GM19351 (cell line): Measurements from ENCODE around the gene GXYLT2.
"Not testable (repeated sequence)": the region's sequence is repeated elsewhere in the genome, so short reads cannot be mapped to it uniquely, and the experiment has no call there.

ENCODE experiments used
- ATAC-seq: cut with Tn5 transposase; IDR thresholded peaks from one replicate; pipeline ENCODE4 v1.9.1; 2021; ENCODE audit warnings: mild to moderate bottlenecking, moderate library complexity; ENCODE audit not compliant: unreplicated experiment

GXYLT2 gene

GRCh38 chr3:72972706-72973030 is 84.8 kb downstream of the GXYLT2 start:
- no peak for ATAC-seq

GRCh38 chr3:72973031-72973723 is 85.3 kb downstream of the GXYLT2 start:
- ATAC-seq, result no peak

- no peak for ATAC-seq
Observed at GRCh38 chr3:72973786-72974185, 85.9 kb downstream of the GXYLT2 start.

- no peak for ATAC-seq
Observed at GRCh38 chr3:72974956-72975355, 87.1 kb downstream of the GXYLT2 start.

DNA sequence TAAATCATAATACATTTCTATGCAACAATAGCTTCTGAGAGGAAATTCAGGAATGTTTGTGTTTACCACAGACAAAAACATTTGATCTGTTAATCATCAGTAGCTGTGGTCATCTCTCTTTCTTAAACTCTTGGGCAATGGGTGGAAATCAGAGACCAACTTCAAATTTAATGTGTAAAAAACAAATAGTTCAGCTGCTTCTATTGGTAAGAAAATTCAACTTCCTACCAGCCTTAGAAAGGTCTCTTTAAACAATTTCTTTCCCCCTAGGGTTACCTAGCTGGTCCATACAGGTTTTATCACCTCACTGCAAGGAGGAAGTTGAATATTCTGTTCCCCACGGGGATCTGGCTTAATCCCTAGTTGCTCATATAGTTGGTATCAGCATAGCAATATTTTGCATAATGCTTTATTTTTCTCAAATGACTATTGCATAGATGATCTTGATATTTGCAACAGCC is 88.5 kb downstream of the GXYLT2 start:
- ATAC-seq, result no peak

GRCh38 chr3:72977060-72977808 is 89.4 kb downstream of the GXYLT2 start:
- ATAC-seq, result peak; percentile 67

- ATAC-seq, result no peak
Observed at GRCh38 chr3:72982609-72983366, 94.9 kb downstream of the GXYLT2 start.

DNA sequence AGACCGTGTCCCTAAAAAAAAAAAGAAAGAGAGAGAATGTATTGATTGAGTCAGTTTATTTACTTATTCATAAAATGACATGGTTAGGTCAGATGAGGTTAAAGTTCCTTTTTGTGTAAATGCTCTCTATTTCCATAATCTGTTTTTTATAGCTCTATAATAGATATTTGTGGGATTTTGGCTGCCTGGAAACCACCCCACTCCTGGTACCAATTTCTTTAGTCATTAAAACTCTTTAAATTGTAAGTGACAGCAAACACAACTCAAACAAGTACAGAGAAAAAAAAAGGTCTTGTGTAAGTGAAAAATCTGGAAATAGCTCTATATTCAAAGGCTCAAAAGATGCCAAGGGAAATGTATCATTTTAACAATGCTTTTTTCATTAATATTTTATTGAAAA is 97.7 kb downstream of the GXYLT2 start:
- ATAC-seq, result no peak

DNA sequence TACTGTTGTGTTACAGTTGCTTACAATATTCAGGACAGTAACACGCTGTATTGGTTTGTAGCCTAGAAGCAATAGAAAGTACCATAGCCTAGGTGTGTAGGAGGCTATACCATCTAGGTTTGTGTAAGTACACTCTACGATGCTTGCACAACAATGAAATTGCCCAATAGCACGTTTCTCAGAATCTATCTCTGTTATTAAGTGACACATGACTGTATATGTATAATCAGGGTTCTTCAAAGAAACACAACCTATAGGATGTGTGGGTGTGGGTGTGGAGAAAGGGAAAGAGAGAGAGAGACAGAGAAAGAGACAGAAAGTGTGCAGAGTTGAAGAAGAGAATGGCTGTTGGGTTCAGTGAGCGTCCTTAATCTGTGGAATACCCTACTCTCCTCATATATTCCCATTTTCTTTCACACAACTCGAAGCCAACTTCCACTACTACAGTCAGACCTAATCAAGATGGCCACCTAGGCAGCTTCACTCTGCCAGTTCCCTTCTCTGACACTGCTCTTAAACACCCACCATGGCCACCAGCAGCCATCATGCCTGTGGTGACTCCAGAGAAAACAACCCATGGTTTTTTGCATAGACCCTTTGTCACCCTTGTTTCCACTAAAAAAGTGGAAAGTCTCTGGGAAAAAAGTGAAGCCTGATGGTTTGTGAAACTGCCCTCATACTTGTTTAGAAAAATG is 103.0 kb downstream of the GXYLT2 start:
- ATAC-seq, result no peak

DNA sequence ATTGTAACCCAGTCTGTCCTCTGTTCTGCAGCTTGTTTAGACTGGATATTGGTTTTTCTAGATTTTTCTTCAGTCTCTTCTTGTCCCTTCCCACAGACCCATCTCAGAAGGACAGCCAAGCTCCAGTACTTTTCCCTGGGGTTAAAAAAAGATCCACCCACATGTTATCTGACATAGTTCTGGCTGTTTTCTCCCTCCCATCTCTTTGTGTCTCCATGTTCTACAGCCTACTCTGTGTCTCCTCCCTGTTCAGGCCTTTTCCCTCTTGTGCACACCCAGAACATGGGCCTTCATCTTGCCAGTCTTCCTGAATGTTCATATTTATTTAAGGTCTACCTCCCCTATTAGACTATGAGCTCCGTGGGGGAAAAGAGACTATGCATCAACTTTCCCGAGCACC is 103.7 kb downstream of the GXYLT2 start:
- ATAC-seq, result no peak

GRCh38 chr3:72993391-72993790 is 105.5 kb downstream of the GXYLT2 start:
- no peak for ATAC-seq

GRCh38 chr3:72995337-72995736 is 107.5 kb downstream of the GXYLT2 start:
- no peak for ATAC-seq

- no peak for ATAC-seq
Observed at GRCh38 chr3:72996121-72996472, 108.3 kb downstream of the GXYLT2 start.

GRCh38 chr3:72996473-72997333 is 108.9 kb downstream of the GXYLT2 start, which contains the start of gene PPP4R2:
Gene PPP4R2 (plus strand): TSS chr3:72996811. CDS start chr3:72997038, 227 bp downstream.
- ATAC-seq, result peak; percentile 81

GRCh38 chr3:72997421-72997961 is 109.6 kb downstream of the GXYLT2 start:
- peak; percentile 5 for ATAC-seq

- no peak for ATAC-seq
Observed at GRCh38 chr3:72998466-72998865, 110.6 kb downstream of the GXYLT2 start.

DNA sequence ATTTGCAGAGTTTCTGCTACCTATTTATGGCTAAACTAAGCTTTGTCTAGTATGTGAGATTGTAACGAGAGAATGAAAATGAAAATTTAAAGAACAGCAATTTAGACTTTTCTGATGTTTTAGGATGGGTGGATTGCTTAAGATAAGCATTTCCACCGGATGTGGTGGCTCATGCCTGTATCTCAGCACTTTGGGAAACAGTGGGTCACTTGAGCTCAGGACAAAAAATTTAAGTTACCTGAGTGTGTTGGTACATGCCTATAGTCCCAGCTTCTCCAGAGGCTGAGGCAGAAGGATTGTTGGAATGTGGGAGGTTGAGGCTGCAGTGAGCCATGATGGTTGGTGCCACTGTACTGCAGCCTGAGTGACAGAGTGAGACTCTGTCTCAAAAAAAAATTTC is 112.1 kb downstream of the GXYLT2 start:
- ATAC-seq, result no peak

DNA sequence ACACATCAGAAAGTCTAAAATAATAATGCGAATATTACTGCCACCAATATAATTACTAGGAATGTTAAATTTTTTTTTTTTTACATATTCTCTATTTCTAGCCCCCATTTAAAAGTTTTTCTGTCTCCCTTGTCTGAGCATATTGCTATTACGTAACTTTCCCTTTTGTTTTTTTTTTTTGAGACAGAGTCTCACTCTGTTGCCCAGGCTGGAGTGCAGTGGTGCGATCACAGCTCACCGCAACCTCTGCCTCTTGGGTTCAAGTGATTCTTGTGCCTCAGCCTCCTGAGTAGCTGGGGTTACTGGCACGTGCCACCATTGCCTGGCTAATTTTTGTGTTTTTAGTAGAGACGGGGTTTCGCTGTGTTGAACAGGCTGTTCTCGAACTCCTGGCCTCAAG is 115.2 kb downstream of the GXYLT2 start:
- ATAC-seq, result not testable (repeated sequence)

- ATAC-seq, result no peak
Observed at GRCh38 chr3:73004316-73004715, 116.5 kb downstream of the GXYLT2 start.
